SK-N-SH (cell line): Measurements from ENCODE around the gene KLHL20.

Experiments used
- CTCF ChIP-seq: fragments of 200-600 bp; sonication (generic); IDR thresholded peaks from 2 replicates; pipeline ENCODE4 v1.6.1; 2017; ENCODE audit warnings: antibody characterized with exemption, mild to moderate bottlenecking, moderate library complexity
- JUND ChIP-seq: IDR thresholded peaks from 2 replicates; pipeline ENCODE4 v1.4.0; 2012
- MXI1 ChIP-seq: IDR thresholded peaks from 2 replicates; pipeline ENCODE4 v1.6.1; 2012; ENCODE audit warnings: mild to moderate bottlenecking, low read depth, low read length, improper control_type of control experiment
- POLR2AphosphoS5 ChIP-seq: IDR thresholded peaks from 2 replicates; pipeline ENCODE4 v1.6.1; 2012; ENCODE audit warnings: low read depth, low read length

DNA sequence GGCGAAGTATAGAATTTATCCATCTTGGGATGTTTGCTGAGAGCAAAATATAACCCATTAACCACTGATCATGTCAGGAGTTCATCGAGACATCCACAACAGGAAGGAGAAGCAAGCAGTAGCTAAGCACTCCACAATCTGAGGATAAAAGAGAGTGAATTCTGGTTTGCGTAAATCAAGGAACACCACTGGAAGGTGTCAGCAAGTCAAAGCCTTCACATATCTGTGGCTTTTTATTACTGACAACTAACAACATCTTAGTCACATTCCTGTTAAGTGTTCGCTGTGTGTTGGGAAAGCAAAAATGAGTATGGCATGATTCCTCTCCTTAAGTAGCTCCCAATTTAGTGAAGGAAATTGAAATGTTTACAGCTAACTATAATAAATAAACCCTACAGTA is 65.2 kb downstream of the KLHL20 start:
- TF ChIP-seq MXI1 (no peak), POLR2AphosphoS5 (no peak), CTCF (no peak), JUND (no peak)
